DMS53 treated with DMSO at 0.1 percent for 48 hours (cell line): ENCODE data around the gene TNFSF18.
"Not testable (repeated sequence)": the region's sequence is repeated elsewhere in the genome, so short reads cannot be mapped to it uniquely, and the experiment has no call there.

Source experiments
- DNase-seq: peaks from one replicate; lab custom pipeline; 2025; ENCODE audit not compliant: unreplicated experiment; lab: John Stamatoyannopoulos, UW

Gene TNFSF18, protein sequence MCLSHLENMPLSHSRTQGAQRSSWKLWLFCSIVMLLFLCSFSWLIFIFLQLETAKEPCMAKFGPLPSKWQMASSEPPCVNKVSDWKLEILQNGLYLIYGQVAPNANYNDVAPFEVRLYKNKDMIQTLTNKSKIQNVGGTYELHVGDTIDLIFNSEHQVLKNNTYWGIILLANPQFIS

DNA sequence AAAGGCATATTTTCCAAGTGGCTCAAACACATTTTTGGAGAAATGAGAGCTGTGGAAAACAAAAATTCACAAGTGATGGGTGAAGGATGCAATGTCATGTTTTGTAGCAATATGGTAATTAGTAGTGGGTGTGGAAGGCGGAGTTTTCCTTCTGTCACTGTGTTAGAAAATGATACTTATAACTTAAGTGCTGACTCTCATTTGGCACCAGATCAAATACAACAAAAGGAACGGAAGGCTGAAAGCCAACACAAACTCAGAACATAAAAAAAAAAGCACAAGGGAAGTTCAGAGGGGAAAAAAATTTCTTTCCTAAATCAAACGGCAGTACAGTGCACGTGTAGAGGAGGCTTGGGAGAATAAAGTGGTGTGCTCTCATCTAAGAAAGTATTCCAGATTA lies at the start of gene TNFSF18:
Gene TNFSF18, minus strand, starts transcription at position 77 of the 400 bp plus-strand sequence. Its CDS starts 45 bp downstream, at position 32.
- DNase-seq = peak; percentile 65

GRCh38 chr1:173099166-173099565 lies 48.4 kb upstream of the TNFSF18 start:
- DNase-seq = no peak

GRCh38 chr1:173098117-173098516 lies 47.4 kb upstream of the TNFSF18 start:
- DNase-seq = no peak

DNA sequence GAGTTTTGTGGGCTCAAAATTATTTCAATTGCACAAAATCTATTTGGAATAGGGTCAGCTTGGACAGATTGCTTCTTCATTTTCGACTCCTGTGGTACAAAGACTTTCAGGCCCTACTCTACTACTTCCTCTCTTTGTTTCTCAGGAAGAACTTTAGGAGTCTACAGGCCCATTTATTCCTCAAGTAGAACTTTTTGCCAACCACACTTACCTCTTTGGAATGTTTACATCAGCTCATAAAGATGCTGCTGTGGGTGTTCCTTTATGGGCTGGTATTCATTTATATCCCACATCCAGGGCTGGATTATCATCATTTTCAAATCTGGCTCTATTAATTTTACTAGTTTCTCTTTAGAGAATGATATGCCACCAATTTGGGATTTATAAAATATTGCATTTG lies 46.3 kb upstream of the TNFSF18 start:
- DNase-seq = no peak

DNA sequence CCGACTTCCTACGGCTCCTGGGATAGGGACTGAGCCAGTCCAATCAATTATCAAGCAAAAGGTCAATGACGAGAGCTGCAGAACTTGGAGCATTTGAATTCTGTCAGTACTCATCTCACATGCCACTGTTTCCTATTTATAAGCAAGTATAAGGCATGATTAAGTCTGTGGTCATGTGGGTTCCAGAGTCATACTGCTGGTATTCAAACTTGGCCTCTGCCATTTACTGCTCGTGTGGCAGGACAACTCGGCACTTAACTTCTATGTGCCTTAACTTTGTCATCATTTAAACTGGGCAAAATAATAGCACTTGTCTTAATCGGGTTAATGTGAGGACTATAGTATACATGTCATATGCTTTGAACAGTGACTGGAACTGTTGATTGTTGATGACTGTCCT lies 44.9 kb upstream of the TNFSF18 start:
- DNase-seq = no peak

GRCh38 chr1:173094541-173094940 lies 43.8 kb upstream of the TNFSF18 start:
- no peak for DNase-seq

GRCh38 chr1:173093691-173094445 lies 43.1 kb upstream of the TNFSF18 start:
- DNase-seq = no peak

- no peak for DNase-seq
Measured at GRCh38 chr1:173084292-173084691, 33.6 kb upstream of the TNFSF18 start.

DNA sequence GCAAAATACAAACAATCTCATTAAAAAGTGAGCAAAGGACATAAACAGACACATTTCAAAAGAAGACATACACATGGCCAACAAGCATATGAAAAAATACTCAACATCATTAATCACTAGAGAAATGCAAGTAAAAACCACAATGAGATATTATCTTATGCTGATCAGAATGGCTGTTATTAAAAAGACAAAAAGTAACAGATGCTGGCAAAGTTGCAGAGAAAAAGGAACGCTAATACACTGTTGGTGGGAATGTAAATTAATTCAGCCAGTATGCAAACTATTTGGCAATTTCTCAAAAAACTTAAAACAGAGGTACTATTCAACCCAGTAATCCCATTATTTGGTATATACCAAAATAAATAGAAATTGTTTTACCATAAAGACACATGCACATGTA lies 32.2 kb upstream of the TNFSF18 start:
- no peak for DNase-seq

- DNase-seq = not testable (repeated sequence)
Measured at GRCh38 chr1:173074217-173074616, 23.5 kb upstream of the TNFSF18 start.

GRCh38 chr1:173064011-173064410 lies 13.3 kb upstream of the TNFSF18 start:
- peak; percentile 45 for DNase-seq

- no peak for DNase-seq
Measured at GRCh38 chr1:173063171-173063570, 12.4 kb upstream of the TNFSF18 start.

DNA sequence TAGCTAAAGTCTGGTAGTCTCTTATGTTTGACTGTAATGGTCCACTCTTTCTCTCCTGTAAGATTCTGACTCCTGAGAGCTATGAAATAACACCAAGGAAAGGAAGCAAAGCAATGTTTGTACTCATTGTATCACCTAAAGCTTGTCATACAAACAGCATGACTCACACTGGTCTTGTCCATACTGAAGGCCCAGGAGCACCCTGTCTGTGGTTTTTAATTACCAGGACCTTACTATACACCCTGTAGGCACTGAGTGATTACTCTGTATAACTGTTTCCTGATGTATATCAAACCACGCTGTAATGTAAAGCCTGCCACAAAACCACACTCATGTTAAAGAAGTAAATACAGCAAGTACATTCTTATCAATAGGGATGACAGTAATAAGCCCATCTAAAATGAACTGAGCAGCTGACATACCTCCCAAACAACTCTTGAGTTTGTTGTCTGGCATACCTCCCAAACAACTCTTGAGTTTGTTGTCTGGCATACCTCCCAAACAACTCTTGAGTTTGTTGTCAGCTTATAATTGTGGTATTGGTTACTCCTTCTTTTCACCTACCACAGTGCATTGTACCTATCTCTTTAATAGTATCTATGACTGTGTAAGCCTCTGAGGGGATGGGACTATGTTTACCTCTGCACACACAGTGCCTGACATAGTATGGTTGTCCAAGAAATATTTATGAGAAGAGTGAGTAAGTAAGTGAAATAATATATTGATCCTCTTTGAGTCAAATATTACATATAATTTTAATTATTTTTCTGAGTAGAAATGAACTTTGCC lies 11.6 kb upstream of the TNFSF18 start:
- peak; percentile 86 for DNase-seq

DNA sequence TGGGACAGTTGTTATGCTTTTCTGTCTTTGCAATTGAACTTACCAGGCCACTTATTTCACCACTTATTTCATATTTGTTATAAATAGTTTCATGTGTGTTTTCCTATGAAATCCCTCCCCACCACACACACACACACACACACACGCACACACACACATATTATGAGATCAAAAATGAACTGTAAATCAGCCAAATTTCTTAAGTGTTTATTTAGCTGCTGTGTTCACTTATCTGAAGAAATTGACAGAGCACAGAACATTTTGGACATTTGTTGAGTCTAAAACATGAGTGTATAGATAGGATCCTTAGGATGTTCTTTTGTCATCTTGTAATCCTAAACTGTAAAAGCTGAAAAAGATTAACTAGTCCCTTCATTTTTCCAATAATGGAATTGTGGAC lies 7.8 kb upstream of the TNFSF18 start:
- DNase-seq = no peak

DNA sequence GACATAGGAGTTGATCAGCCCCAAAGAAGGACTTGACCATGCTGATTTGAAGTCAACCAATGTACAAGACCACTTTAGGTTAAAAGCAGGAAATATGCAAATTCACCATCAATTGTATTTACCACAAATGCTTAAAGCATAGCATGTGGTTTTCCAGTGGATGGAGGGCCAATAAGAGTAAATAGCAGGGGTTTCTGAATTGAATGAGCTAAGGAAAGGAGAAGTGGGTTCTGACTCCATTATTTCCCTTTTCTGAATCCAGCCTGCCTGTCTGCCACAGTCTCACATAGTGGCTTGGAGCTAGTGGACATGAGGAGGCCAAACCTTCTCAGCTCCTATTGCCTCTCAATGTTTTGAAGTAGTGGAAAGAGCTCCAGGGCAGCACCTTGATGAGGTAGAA lies 7.2 kb upstream of the TNFSF18 start:
- no peak for DNase-seq

DNA sequence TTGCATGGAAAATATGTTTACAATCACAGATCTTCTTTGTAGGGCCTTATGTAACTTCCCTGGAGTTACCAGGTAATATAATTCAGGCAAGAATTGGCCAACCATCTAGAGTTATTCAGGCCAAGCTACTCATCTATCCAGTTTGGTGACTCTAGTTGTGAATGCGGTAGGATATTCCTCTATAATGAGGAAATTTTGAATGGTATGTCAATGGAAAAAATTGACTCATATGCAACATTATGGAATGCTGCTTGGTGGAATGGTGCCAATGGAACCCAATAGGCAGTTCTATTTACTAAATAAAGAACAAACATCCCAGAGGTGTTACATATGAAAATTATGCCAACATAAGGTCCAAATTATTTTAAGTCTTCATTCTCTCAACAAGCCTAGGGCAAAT lies 5.6 kb upstream of the TNFSF18 start:
- DNase-seq = no peak

DNA sequence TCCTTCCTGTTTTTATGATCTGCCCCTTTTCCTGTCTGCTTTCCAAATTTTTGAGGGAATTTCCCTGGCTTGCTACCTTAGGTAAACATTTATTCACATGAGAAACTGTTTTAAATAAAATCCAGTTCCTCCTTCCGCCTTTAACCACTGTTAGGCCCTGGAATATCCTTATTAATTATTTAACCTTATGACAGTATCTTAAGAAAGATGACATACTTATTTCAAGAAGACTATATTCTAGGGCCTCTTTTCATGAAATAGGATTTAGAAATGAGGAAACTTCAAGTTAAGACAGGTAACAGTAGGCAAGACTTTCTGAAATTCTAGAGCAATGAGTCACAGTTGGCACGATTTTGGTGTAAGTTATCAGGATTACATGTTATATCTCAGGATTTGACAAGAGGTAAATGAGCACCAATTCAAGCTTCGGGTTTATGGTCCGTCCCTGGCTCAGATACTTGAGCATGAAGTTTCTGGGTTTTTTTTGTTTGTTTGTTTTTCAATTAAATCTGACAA lies 2.0 kb upstream of the TNFSF18 start:
- no peak for DNase-seq

GRCh38 chr1:173049322-173049633 lies 1.5 kb downstream of the TNFSF18 start:
- no peak for DNase-seq

DNA sequence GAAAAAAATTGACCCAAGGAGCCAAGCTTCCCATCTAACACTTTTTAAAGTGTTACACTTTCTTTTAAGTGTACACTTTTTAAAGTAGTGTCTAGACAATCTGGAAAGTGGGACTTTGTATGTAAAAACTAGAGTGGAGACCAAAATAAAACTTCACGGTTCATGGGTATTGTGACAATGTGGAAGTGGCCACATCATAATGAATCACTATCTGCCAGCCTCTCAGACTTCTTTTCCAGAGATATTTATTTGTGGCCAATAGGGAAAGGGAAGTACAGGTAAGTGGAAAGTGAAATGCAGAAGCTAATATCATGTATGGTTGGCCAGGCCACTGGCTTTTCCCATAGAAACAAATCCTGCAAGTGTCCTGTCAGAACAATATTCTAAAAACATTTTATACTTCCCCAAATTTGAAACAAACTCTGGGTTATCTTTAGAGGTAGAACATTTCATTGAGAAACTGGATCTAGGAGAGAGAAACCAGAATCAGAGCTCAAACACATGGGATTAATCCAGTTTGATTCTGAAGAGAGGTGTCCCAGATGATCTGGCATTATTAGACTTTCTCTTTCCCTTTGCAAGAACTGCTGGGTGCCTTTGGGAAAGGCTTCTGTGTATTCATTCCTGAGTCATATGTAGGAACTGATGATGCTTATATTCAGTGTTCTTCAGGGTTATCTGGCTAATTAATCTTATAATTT lies 2.0 kb downstream of the TNFSF18 start:
- peak; percentile 68 for DNase-seq

DNA sequence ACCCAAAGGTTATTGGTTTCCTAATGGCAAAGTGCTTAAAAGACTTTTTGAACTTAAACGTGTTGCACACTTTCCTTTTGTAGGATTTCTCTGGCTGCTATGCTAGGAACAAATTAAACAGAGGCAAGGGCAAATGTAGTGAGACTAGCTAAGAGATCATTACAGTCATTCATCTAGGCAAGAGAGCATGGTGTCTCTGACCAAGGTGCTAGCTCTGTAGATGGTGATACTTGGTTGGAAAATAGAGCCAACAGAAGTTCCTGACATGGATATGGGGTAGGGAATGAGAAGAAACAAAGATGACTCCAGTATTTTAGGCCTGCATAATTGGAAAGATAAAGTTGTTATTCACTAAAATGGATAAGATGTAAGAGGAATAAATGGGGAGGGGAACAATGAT lies 6.1 kb downstream of the TNFSF18 start:
- DNase-seq = no peak

- peak; percentile 80 for DNase-seq
Measured at GRCh38 chr1:173043253-173043652, 7.5 kb downstream of the TNFSF18 start.
